ENCODE data around the gene MORN4. TPM values are rescaled to one million over a fixed set of nuclear protein-coding genes. Genes with fewer than 3 reads are reported as not detected.
A peak's percentile ranks its signal among the peaks of the same experiment; 100 is the strongest.

Gene MORN4
- total and polyA plus RNA-seq, 9 of the 15 experiments (the other 6 are each of a cell fraction or from before 2014, with no cell fraction given): 8.3 to 23.9 (median 11.7) TPM

DNA sequence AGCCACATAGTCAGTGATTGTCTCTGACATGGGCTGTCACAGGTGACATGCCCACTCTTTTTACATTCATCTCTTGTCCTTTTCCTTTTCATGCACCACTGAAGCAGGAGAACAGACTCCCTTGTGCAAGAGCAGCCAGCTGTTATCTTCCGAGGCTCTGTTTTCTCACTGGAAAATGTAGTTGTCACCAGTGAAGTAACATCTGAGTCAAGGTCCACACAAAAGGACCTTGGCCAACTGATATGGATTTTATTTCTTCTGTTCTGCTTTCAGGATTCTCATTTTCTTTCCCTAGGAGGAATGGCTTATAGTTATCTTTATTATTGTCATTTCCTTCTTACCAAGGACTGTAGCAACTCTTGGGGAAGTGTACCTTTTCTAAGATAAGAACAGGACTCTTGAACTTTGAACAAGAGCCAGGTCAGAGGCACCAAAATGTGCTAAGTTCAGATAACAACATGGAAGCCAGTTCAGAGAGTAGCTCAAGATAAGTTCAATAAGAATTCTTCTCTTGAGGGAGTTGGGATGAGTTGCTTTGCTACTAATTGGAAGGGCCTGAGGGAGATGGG, 31.1 kb upstream of the MORN4 start (continued):
- TF ChIP-seq ZNF518B (CRISPR knock-in tag; IDR thresholded peaks at IDR 0.05) (no peak), NFIC (IDR thresholded peaks at IDR 0.05) (peak; percentile 93), GATAD2B (IDR thresholded peaks at IDR 0.05; ENCODE audit: borderline replicate concordance) (0 out of 2 replicates have a peak, but pooled peaks have one; percentile 84), MAFF (IDR thresholded peaks at IDR 0.05; ENCODE audit: low read length) (no peak), ZBTB5 (IDR thresholded peaks at IDR 0.05) (no peak), ZNF76 (CRISPR knock-in tag; IDR thresholded peaks at IDR 0.05; ENCODE audit: borderline replicate concordance) (no peak), XRCC4 (IDR thresholded peaks at IDR 0.05; ENCODE audit: extremely low read depth, insufficient read depth, insufficient read length) (no peak), ATF1 (CRISPR knock-in tag; IDR thresholded peaks at IDR 0.05) (no peak), ATF1 (tag; IDR thresholded peaks at IDR 0.05) (peak; percentile 30; the same call in 1 of the 2 replicates), ZNF57 (CRISPR knock-in tag; IDR thresholded peaks at IDR 0.05) (no peak), SP2 (IDR thresholded peaks at IDR 0.05; ENCODE audit: extremely low read depth, low read depth, low read length, poor library complexity, severe bottlenecking) (no peak), MCM3 (IDR thresholded peaks at IDR 0.05) (no peak), FIP1L1 (IDR thresholded peaks at IDR 0.05; ENCODE audit: low read depth, low read length, poor library complexity, severe bottlenecking) (no peak), HDAC8 (tag; IDR thresholded peaks at IDR 0.05) (no peak), TAF7 (tag; IDR thresholded peaks at IDR 0.05) (no peak), RBM25 (IDR thresholded peaks at IDR 0.05; ENCODE audit: low read depth, low read length, severe bottlenecking) (no peak), LEF1 (IDR thresholded peaks at IDR 0.05) (peak; percentile 88; the same call in 1 of the 2 replicates), RFX7 (CRISPR knock-in tag; IDR thresholded peaks at IDR 0.05) (no peak), ZBED1 (IDR thresholded peaks at IDR 0.05) (no peak), NFE2 (IDR thresholded peaks at IDR 0.05; ENCODE audit: low read depth) (0 out of 2 replicates have a peak, but pooled peaks have one; percentile 22), TRIM24 (IDR thresholded peaks at IDR 0.05) (peak; percentile 76 to 83)
- TF ChIP-seq, protein P1, sequence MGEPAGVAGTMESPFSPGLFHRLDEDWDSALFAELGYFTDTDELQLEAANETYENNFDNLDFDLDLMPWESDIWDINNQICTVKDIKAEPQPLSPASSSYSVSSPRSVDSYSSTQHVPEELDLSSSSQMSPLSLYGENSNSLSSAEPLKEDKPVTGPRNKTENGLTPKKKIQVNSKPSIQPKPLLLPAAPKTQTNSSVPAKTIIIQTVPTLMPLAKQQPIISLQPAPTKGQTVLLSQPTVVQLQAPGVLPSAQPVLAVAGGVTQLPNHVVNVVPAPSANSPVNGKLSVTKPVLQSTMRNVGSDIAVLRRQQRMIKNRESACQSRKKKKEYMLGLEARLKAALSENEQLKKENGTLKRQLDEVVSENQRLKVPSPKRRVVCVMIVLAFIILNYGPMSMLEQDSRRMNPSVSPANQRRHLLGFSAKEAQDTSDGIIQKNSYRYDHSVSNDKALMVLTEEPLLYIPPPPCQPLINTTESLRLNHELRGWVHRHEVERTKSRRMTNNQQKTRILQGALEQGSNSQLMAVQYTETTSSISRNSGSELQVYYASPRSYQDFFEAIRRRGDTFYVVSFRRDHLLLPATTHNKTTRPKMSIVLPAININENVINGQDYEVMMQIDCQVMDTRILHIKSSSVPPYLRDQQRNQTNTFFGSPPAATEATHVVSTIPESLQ (CRISPR knock-in tag; IDR thresholded peaks at IDR 0.05): no peak
- TF ChIP-seq, protein P2, sequence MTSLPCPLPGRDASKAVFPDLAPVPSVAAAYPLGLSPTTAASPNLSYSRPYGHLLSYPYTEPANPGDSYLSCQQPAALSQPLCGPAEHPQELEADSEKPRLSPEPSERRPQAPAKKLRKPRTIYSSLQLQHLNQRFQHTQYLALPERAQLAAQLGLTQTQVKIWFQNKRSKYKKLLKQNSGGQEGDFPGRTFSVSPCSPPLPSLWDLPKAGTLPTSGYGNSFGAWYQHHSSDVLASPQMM (CRISPR knock-in tag; IDR thresholded peaks at IDR 0.05): no peak
